Stimulated activated CD8-positive, alpha-beta memory T cell treated with anti-CD3 and anti-CD28 coated beads, Interleukin-12 subunit alpha, Interleukin-12 subunit beta, amount 100 ng/mL, for 24 hours (primary cell): ENCODE measurements around the gene MAGI1.
"Not testable (repeated sequence)": the region's sequence is repeated elsewhere in the genome, so short reads cannot be mapped to it uniquely, and the experiment has no call there.

Experiments
- DNase-seq: peaks from one replicate; pipeline ENCODE4 v3.0.0-alpha.2; 2020; ENCODE audit errors: extremely low read depth

Gene MAGI1

DNA sequence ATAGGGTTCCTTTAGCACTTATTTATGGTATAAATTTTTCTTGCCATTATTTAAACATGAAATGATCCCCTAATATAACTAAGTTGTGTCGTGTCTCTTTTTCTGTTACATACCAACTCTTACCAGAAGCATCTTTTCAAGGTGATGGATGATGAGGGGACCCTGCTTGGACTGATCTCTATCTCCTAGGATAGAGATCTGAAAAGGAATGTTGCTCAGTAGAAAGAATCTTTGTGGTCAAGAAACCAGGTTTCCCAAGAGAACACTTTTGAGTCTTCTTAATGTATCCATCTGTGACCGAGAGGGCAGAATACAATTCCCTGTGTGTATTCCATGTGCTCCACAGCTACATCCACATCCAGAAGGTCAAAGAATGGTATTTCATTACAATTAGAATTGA is 409.7 kb downstream of the MAGI1 start:
- DNase-seq: no peak

- no peak for DNase-seq
Measured at GRCh38 chr3:65627062-65627461, 411.7 kb downstream of the MAGI1 start.

- no peak for DNase-seq
Measured at GRCh38 chr3:65625305-65625704, 413.4 kb downstream of the MAGI1 start.

DNA sequence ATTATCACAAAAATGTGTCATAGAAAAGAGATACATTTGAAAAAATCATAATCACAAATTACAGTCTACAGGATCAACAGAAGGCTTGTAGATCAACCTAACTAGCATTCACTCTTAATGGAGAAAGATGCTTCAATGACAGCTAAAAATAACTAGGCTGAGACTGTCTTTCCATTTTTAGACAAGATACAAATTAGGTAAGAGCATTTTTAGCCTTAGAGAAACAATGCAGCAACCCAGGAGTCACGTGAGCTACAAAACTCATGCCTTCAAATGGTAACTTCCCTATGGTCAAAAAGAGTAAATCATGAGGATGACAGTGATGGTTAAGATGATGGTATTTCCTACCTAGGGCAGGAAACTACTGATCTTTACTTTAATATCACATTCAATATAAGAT is 415.4 kb downstream of the MAGI1 start:
- DNase-seq: no peak

GRCh38 chr3:65619888-65620287 is 418.8 kb downstream of the MAGI1 start:
- no peak for DNase-seq

- DNase-seq: no peak
Measured at GRCh38 chr3:65619451-65619881, 419.3 kb downstream of the MAGI1 start.

GRCh38 chr3:65618599-65618998 is 420.1 kb downstream of the MAGI1 start:
- DNase-seq: no peak

- no peak for DNase-seq
Measured at GRCh38 chr3:65617787-65618186, 420.9 kb downstream of the MAGI1 start.

DNA sequence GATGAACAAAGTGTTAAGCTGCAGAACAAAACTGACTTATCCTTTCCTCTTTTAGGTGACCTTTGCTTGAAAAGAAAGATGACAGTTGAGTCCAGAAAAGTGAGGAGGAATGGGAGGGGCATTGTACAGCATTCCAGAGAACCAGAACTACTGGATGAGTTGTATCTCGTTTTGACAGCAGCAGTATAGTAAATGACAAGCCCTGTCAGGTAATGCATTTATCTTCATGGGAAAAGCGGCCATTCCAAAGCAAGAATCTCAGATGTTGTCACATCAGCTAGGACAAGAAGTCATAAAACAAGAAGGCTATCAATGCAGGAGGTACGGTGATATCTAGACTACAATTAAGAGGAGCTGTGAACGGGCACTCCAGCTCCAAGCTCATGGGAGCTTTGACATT is 421.5 kb downstream of the MAGI1 start:
- no peak for DNase-seq

DNA sequence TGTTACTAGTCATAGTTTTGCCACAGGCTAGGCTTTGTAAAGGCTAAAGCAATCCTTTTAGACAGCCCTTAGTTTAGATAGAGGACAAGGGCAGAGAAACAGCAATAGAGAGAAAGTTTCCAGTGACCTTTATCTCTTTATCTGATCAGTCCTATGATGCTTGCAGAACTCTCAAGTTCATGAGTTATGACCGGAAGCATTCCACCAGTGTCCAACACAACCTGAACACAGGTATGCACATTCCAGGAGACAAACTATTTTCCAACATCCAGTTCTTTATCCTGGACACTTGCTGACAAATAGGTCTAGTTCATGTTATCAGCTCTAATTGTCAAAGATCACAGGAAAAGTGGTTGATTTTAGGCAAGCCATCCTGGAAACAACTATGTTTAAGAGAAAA is 422.2 kb downstream of the MAGI1 start:
- no peak for DNase-seq

DNA sequence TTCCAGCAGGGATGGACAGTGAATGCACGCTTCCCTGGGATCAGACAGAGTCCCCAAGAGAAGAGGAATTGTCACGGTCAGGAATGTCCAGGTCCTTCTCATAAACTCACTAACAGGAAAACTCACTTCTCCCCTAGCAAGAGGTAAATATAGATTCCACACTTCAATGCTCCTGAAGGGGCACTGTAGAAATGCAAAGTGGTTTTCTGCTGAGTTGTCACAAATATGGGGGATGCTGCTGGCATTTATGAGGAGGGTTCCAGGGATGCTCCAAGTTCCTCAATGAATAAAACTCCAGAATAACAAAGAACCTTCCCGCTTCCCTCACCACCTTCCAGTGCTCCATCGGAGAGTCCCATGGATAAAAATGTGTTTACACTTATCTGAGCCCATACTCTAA is 423.4 kb downstream of the MAGI1 start:
- no peak for DNase-seq

GRCh38 chr3:65614585-65614984 is 424.1 kb downstream of the MAGI1 start:
- no peak for DNase-seq

- DNase-seq: not testable (repeated sequence)
Measured at GRCh38 chr3:65607965-65608460, 430.7 kb downstream of the MAGI1 start.

GRCh38 chr3:65607101-65607500 is 431.6 kb downstream of the MAGI1 start:
- no peak for DNase-seq

DNA sequence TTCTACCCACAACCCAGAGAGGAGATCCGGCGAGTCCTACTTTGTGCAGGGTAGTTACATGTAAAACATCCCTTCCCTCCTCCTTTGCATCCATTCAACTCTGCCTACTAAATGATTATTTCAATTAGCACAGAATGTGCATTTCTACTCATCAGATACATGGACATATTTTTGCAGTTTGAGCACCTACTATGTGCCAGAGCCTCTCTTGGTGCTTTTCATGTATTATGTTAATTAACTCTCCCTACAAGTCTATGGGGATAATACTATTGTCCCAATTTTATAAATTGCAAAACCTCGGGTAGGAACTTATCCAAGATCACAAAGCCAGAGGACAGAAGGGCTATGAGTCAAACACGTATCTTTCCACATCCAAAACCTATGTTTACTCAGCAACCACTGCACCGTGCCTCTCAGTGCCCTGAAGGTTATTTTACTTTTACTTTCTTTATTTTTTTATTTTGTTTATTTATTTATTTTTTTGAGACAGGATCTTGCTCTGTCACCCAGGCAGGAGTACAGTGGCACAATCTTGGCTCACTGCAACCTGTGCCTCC is 432.8 kb downstream of the MAGI1 start:
- DNase-seq: no peak

DNA sequence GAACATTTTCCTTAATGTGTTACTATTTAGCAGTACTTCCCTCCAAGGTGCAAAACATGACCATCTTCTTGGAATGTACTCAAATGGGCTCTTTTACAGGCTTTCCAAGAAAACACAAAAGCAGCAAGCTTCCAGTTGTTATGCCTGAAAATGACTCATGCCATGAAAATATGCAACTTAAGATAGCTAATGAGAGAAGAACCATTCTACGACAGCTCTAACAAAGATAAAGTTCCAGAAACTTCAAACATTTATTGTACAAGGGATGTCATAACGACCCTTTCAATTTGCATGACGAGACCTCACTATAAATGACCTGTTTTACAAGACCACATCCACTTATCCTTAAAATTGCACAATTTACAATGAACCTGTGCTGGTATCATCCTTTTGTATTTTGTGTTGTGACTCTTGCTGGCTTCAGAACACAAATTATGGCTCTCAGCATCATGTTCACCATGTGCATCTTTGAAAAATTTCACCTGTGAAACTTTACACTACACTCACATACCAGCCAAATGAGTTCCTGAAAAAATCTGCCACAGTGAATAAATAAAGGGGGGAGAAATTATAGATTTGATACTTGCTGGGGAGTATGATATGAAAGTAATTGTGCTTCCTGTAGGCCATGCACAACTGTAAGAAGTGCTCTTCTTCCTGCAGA is 433.7 kb downstream of the MAGI1 start:
- DNase-seq: no peak

DNA sequence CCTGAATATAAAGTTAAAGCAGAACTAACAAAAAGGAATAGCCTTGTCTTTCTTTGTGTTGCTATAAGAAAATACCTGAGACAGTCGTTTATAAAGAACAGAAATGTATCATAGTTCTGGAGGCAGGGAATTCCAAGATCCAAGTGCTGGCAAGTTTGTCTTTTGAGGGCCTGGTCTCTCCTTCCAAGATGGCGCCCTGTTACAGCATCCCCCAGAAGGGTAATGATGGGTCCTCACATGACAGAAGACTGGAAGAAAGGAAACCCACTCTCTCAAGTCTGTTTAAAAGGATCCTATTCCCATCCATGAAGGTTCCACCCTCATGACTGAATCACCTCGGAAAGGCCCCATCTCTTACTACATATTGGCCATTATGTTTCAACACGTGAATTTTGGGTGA is 435.1 kb downstream of the MAGI1 start:
- no peak for DNase-seq

DNA sequence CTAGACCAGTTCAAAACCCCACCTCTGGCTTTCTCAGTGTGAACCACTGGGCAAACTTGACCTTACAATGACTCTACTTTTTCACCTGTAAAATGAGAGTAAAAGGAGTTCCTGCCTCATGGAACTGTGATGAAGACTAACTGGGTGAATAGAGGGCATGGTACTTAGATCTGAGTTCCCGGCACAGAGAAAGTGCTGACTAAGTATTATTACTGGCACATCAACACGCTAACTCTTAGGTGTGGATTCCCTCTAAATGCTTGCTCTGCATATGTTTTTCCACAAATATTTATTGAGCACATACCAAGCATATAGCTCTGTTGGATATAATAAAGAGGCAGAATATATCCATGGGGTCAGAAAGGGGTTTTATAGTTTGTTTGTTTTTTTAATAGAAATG is 437.8 kb downstream of the MAGI1 start:
- DNase-seq: no peak

GRCh38 chr3:65597952-65598413 is 440.7 kb downstream of the MAGI1 start:
- no peak for DNase-seq

DNA sequence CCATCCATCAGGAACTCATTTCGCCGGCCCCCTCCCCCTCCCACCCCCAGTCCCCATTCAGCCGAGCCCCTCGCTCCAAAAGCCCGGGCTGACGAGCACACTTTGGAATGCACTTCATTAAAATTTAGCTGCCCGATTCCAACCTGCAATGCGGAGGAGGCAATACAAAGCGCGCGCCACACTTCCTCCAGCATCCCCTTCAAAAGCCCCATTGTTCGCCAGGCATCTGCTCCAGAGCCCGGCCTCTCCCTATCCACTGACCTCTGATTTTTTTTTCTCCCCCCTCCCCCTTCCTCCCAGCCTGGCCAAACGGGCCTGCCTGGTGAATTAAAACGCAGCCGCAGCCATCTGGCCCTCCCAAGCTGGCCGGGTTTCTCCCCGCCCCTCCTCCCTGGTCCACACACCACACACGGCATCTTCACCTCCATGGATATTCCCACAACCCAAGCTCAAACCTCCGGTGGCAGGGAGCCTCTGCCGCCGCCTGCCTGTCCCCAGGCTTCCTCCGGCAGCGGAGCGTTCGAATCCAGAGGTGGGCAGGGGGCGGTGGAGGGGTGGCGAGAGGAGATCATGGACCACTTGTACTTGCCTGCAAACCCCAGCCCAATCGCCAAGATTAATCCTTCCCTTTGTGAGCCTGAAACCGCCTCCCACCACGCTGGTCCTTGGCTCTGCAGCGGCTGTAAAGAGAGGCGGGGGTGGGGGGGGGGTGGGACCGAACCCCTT is 441.3 kb downstream of the MAGI1 start:
- DNase-seq: no peak

DNA sequence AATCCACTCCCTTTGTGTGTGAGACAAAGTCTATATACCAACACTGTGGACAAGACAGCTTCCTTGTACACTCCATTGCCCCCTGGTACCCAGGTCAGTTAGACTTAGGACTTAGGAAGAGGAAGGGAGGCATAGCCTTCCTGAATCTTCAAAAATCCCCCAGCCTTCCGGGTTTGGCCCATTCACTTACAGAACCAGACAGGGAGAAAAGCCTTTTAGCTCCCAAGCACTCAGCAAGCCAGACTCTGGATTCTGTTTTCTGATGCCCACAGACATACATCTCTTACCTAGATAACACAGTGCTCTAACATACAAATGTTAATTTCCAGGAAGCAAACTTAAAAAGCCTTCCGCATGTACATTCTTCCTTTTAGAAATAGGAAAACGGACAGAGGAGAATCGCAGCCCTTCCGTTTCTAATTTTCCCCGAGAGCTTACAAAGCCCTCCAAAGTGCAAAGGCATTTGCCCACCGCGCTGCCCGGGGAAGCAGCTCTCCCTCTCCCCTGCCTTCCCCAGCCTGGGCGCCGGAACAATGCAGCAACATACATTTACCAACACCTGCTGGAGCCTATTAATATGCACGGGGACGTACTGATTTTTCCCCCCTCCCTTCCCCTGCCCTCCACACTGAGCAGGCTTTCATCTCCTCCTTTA is 442.0 kb downstream of the MAGI1 start:
- DNase-seq: no peak

- no peak for DNase-seq
Measured at GRCh38 chr3:65596029-65596300, 442.8 kb downstream of the MAGI1 start.
